Gastroesophageal sphincter (tissue), 3 donors: ENCODE measurements around the gene FHIT.

Experiments
- CTCF ChIP-seq, 4 experiments: fragments of 200-600 bp in 2 of 4; fragments of 450-650 bp in 2 of 4; sonication (generic) in 1 of 4; IDR thresholded peaks; one replicate each; pipeline ENCODE4 v1.5.1; 2017 to 2019; ENCODE audit warnings: antibody characterized with exemption in 4 of 4, mild to moderate bottlenecking in 2 of 4, moderate library complexity in 2 of 4
- POLR2AphosphoS5 ChIP-seq: sonication (generic); formaldehyde crosslinking; IDR thresholded peaks from one replicate; pipeline ENCODE4 v1.6.1; 2017; ENCODE audit warnings: antibody characterized with exemption

- TF ChIP-seq CTCF (IDR thresholded peaks at IDR 0.05) (no peak), POLR2AphosphoS5 (no peak)
Measured at GRCh38 chr3:60169755-60170154, 1081.5 kb downstream of the FHIT start.
